ENCODE data around the gene ITPK1.

DNA sequence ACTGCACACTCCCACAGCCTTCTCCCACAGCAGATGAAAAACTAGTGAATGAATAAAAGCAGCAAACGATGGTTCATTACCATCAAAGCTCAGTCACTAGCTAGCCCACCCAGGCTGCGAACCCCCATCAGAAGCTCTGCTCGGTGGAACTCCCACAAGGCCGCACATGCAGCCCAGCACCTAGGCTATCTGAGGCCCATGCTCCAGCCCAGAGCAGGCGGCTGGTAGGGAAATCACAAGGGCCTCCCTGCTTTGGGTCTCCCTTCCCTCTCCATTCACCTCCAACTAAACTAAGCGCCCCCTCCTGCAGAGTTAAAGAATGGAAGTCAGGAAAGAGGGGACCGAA, 69.0 kb downstream of the ITPK1 start:
- TF ChIP-seq, protein P1, sequence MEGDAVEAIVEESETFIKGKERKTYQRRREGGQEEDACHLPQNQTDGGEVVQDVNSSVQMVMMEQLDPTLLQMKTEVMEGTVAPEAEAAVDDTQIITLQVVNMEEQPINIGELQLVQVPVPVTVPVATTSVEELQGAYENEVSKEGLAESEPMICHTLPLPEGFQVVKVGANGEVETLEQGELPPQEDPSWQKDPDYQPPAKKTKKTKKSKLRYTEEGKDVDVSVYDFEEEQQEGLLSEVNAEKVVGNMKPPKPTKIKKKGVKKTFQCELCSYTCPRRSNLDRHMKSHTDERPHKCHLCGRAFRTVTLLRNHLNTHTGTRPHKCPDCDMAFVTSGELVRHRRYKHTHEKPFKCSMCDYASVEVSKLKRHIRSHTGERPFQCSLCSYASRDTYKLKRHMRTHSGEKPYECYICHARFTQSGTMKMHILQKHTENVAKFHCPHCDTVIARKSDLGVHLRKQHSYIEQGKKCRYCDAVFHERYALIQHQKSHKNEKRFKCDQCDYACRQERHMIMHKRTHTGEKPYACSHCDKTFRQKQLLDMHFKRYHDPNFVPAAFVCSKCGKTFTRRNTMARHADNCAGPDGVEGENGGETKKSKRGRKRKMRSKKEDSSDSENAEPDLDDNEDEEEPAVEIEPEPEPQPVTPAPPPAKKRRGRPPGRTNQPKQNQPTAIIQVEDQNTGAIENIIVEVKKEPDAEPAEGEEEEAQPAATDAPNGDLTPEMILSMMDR (conservative IDR thresholded peaks at IDR 0.05; ENCODE audit: low read depth, low read length) = no peak
- TF ChIP-seq EZH2 (IDR thresholded peaks at IDR 0.05; ENCODE audit: borderline replicate concordance, low read depth, low read length, poor library complexity, severe bottlenecking) = no peak

Data from A673 (cell line).